ENCODE measurements around the gene ZIC5.
A peak's percentile ranks its signal among the peaks of the same experiment; 100 is the strongest.

ZIC5 gene

GRCh38 chr13:99993660-99994637 lies 22.4 kb upstream of the ZIC5 start:
- Histone ChIP-seq H3K27me3 (ENCODE audit: control insufficient read depth in 1 of 2, insufficient read depth in 2 of 2, low read length in 2 of 2) (peaks cover 92 to 95% of the 10 kb centered on the region in 2 donors), H3K9ac (ENCODE audit: low read depth in 1 of 2, low read length in 2 of 2) (no peak overlapping the region), H3K27ac (ENCODE audit: low read depth, low read length) (no peak overlapping the region), H3K9me3 (ENCODE audit: control insufficient read depth in 1 of 2, low read length in 2 of 2) (peaks cover 0 to 3% of the 10 kb centered on the region in 2 donors), H3K4me3 (ENCODE audit: low read depth in 1 of 2, low read length in 2 of 2) (no peak overlapping the region), H3K4me1 (ENCODE audit: control insufficient read depth in 1 of 2, insufficient read depth in 2 of 2, low read length in 2 of 2) (peaks cover 13 to 14% of the 10 kb centered on the region in 2 donors), H3K36me3 (ENCODE audit: control insufficient read depth in 1 of 2, insufficient read depth in 2 of 2, low read length in 2 of 2) (no peaks in the 10 kb centered on the region)

DNA sequence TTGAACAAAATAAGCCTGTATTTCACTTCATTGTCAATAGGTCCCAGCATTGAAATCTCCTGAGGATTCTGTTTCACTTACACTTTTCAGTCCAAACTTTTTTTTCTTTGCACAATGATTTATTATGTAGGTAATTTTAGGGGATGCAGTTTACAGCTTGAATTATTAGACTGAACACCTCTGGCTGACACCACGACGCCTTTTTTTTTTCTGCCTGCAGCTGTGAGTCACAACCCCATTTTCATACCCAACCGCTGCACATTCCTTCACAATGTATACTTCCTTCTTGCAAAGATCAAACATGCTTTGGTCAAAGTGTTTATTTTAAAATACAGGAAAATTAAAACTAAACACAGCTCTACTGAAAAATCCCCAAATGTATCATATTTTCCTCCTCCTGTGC lies 21.4 kb upstream of the ZIC5 start:
- Histone ChIP-seq H3K27ac (ENCODE audit: low read depth, low read length) (no peak overlapping the region), H3K9ac (ENCODE audit: low read depth in 1 of 2, low read length in 2 of 2) (no peak overlapping the region), H3K9me3 (ENCODE audit: control insufficient read depth in 1 of 2, low read length in 2 of 2) (peaks cover 0 to 3% of the 10 kb centered on the region in 2 donors), H3K27me3 (ENCODE audit: control insufficient read depth in 1 of 2, insufficient read depth in 2 of 2, low read length in 2 of 2) (peaks cover 91 to 100% of the 10 kb centered on the region in 2 donors), H3K36me3 (ENCODE audit: control insufficient read depth in 1 of 2, insufficient read depth in 2 of 2, low read length in 2 of 2) (no peaks in the 10 kb centered on the region), H3K4me1 (ENCODE audit: control insufficient read depth in 1 of 2, insufficient read depth in 2 of 2, low read length in 2 of 2) (peaks cover 14% of the 10 kb centered on the region in 2 donors), H3K4me3 (ENCODE audit: low read depth in 1 of 2, low read length in 2 of 2) (no peak overlapping the region)

GRCh38 chr13:99991828-99992775 lies 20.5 kb upstream of the ZIC5 start:
- H3K4me3 ChIP-seq (ENCODE audit: low read depth in 1 of 2, low read length in 2 of 2) = no peak overlapping the region
- no peaks in the 10 kb centered on the region for H3K36me3 ChIP-seq (ENCODE audit: control insufficient read depth in 1 of 2, insufficient read depth in 2 of 2, low read length in 2 of 2)
- H3K4me1 ChIP-seq (ENCODE audit: control insufficient read depth in 1 of 2, insufficient read depth in 2 of 2, low read length in 2 of 2) = peaks cover 14% of the 10 kb centered on the region in 2 donors
- H3K27me3 ChIP-seq (ENCODE audit: control insufficient read depth in 1 of 2, insufficient read depth in 2 of 2, low read length in 2 of 2) = peaks cover 91 to 100% of the 10 kb centered on the region in 2 donors
- H3K27ac ChIP-seq (ENCODE audit: low read depth, low read length) = no peak overlapping the region
- H3K9ac ChIP-seq (ENCODE audit: low read depth in 1 of 2, low read length in 2 of 2) = no peak overlapping the region
- peaks cover 0 to 3% of the 10 kb centered on the region in 2 donors for H3K9me3 ChIP-seq (ENCODE audit: control insufficient read depth in 1 of 2, low read length in 2 of 2)

GRCh38 chr13:99991013-99991827 lies 19.7 kb upstream of the ZIC5 start:
- Histone ChIP-seq H3K9me3 (ENCODE audit: control insufficient read depth in 1 of 2, low read length in 2 of 2) (peaks cover 0 to 3% of the 10 kb centered on the region in 2 donors), H3K36me3 (ENCODE audit: control insufficient read depth in 1 of 2, insufficient read depth in 2 of 2, low read length in 2 of 2) (no peaks in the 10 kb centered on the region), H3K9ac (ENCODE audit: low read depth in 1 of 2, low read length in 2 of 2) (no peak overlapping the region), H3K4me1 (ENCODE audit: control insufficient read depth in 1 of 2, insufficient read depth in 2 of 2, low read length in 2 of 2) (peaks cover 14% of the 10 kb centered on the region in 2 donors), H3K27ac (ENCODE audit: low read depth, low read length) (no peak overlapping the region), H3K4me3 (ENCODE audit: low read depth in 1 of 2, low read length in 2 of 2) (no peak overlapping the region), H3K27me3 (ENCODE audit: control insufficient read depth in 1 of 2, insufficient read depth in 2 of 2, low read length in 2 of 2) (peaks cover 91 to 100% of the 10 kb centered on the region in 2 donors)

- H3K4me3 ChIP-seq (ENCODE audit: low read depth in 1 of 2, low read length in 2 of 2) = peak overlapping the region in 1 of 2 donors; percentile 19
- H3K9ac ChIP-seq (ENCODE audit: low read depth in 1 of 2, low read length in 2 of 2) = no peak overlapping the region
- peaks cover 87 to 96% of the 10 kb centered on the region in 2 donors for H3K27me3 ChIP-seq (ENCODE audit: control insufficient read depth in 1 of 2, insufficient read depth in 2 of 2, low read length in 2 of 2)
- H3K27ac ChIP-seq (ENCODE audit: low read depth, low read length) = no peak overlapping the region
- no peaks in the 10 kb centered on the region for H3K9me3 ChIP-seq (ENCODE audit: control insufficient read depth in 1 of 2, low read length in 2 of 2)
- no peaks in the 10 kb centered on the region for H3K36me3 ChIP-seq (ENCODE audit: control insufficient read depth in 1 of 2, insufficient read depth in 2 of 2, low read length in 2 of 2)
- H3K4me1 ChIP-seq (ENCODE audit: control insufficient read depth in 1 of 2, insufficient read depth in 2 of 2, low read length in 2 of 2) = peaks cover 9 to 14% of the 10 kb centered on the region in 2 donors
Measured at GRCh38 chr13:99990126-99990977, 18.8 kb upstream of the ZIC5 start.

- Histone ChIP-seq H3K27me3 (ENCODE audit: control insufficient read depth in 1 of 2, insufficient read depth in 2 of 2, low read length in 2 of 2) (peaks cover 87 to 95% of the 10 kb centered on the region in 2 donors), H3K9ac (ENCODE audit: low read depth in 1 of 2, low read length in 2 of 2) (no peak overlapping the region), H3K4me3 (ENCODE audit: low read depth in 1 of 2, low read length in 2 of 2) (peak overlapping the region in 1 of 2 donors; percentile 19), H3K9me3 (ENCODE audit: control insufficient read depth in 1 of 2, low read length in 2 of 2) (no peaks in the 10 kb centered on the region), H3K4me1 (ENCODE audit: control insufficient read depth in 1 of 2, insufficient read depth in 2 of 2, low read length in 2 of 2) (peaks cover 9 to 14% of the 10 kb centered on the region in 2 donors), H3K27ac (ENCODE audit: low read depth, low read length) (no peak overlapping the region), H3K36me3 (ENCODE audit: control insufficient read depth in 1 of 2, insufficient read depth in 2 of 2, low read length in 2 of 2) (no peaks in the 10 kb centered on the region)
Measured at GRCh38 chr13:99989276-99990125, 17.9 kb upstream of the ZIC5 start.

GRCh38 chr13:99988529-99989275 lies 17.1 kb upstream of the ZIC5 start:
- H3K27ac ChIP-seq (ENCODE audit: low read depth, low read length) = no peak overlapping the region
- no peak overlapping the region for H3K9ac ChIP-seq (ENCODE audit: low read depth in 1 of 2, low read length in 2 of 2)
- H3K4me1 ChIP-seq (ENCODE audit: control insufficient read depth in 1 of 2, insufficient read depth in 2 of 2, low read length in 2 of 2) = peaks cover 9 to 14% of the 10 kb centered on the region in 2 donors
- no peaks in the 10 kb centered on the region for H3K36me3 ChIP-seq (ENCODE audit: control insufficient read depth in 1 of 2, insufficient read depth in 2 of 2, low read length in 2 of 2)
- no peaks in the 10 kb centered on the region for H3K9me3 ChIP-seq (ENCODE audit: control insufficient read depth in 1 of 2, low read length in 2 of 2)
- H3K27me3 ChIP-seq (ENCODE audit: control insufficient read depth in 1 of 2, insufficient read depth in 2 of 2, low read length in 2 of 2) = peaks cover 88 to 95% of the 10 kb centered on the region in 2 donors
- no peak overlapping the region for H3K4me3 ChIP-seq (ENCODE audit: low read depth in 1 of 2, low read length in 2 of 2)
